Esophagus muscularis mucosa (tissue), 4 donors: Measurements from ENCODE around the gene PEAR1.

Experiments used
- EP300 ChIP-seq: sonication (generic); formaldehyde crosslinking; IDR thresholded peaks from one replicate; pipeline ENCODE4 v1.6.1; 2017; ENCODE audit warnings: antibody characterized with exemption
- POLR2A ChIP-seq: fragments of 450-650 bp; IDR thresholded peaks from one replicate; pipeline ENCODE4 v1.6.1; 2017; ENCODE audit warnings: antibody characterized with exemption, moderate library complexity, mild to moderate bottlenecking, low read depth
- POLR2AphosphoS5 ChIP-seq, 2 donors: sonication (generic); formaldehyde crosslinking; IDR thresholded peaks; one replicate each; pipeline ENCODE4 v1.6.1; 2017; ENCODE audit warnings: antibody characterized with exemption in 2 of 2
- TF ChIP-seq, protein P1 (sequence below), 3 experiments: fragments of 200-600 bp in 2 of 3; fragments of 450-650 bp in 1 of 3; sonication (generic) in 2 of 3; IDR thresholded peaks; one replicate each; pipeline ENCODE4 v1.5.1; 2017 to 2019; ENCODE audit warnings: antibody characterized with exemption in 3 of 3, mild to moderate bottlenecking in 2 of 3, moderate library complexity in 1 of 3

DNA sequence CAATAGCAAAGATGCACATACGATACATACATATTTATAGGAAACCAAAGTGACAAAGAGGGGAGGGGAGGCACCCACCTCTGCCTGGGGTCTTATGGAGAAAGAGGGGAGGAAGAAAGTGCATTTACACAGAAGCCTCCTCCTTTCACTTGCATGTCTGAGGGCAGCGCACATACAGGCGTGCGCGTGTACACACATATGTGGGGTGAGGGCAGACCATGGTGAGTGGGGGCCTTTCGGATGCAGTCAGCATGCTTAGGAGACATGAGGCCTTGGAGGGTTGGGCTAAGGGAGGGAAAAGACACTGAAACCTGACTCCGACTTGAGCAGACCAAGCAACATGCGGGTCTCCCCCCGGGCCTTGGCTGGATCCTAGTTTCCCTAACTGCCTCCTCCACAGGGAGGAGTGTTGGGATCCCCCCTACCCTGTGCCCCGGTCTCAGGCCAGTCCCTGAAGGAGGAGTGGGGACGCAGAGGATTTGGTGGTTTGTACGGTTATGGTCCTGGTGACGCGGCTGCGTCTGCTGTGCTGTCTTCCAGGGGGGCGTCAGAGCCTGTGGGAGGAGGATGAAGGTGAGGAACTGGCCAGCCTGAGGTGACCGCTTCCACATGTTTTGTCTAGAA is 42.1 kb downstream of the PEAR1 start:
- TF ChIP-seq, protein P1, sequence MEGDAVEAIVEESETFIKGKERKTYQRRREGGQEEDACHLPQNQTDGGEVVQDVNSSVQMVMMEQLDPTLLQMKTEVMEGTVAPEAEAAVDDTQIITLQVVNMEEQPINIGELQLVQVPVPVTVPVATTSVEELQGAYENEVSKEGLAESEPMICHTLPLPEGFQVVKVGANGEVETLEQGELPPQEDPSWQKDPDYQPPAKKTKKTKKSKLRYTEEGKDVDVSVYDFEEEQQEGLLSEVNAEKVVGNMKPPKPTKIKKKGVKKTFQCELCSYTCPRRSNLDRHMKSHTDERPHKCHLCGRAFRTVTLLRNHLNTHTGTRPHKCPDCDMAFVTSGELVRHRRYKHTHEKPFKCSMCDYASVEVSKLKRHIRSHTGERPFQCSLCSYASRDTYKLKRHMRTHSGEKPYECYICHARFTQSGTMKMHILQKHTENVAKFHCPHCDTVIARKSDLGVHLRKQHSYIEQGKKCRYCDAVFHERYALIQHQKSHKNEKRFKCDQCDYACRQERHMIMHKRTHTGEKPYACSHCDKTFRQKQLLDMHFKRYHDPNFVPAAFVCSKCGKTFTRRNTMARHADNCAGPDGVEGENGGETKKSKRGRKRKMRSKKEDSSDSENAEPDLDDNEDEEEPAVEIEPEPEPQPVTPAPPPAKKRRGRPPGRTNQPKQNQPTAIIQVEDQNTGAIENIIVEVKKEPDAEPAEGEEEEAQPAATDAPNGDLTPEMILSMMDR (IDR thresholded peaks at IDR 0.05) = no peak
- TF ChIP-seq POLR2A = no peak
- TF ChIP-seq EP300 = no peak
- no peak for TF ChIP-seq POLR2AphosphoS5 (IDR thresholded peaks at IDR 0.05)
